Suppressor macrophage (primary cell): ENCODE results near the gene BRPF3.

ENCODE experiments used
- DNase-seq, 4 experiments: peaks; one replicate each; pipeline ENCODE4 v3.0.0-alpha.2; 2020 to 2022

Gene BRPF3

DNA sequence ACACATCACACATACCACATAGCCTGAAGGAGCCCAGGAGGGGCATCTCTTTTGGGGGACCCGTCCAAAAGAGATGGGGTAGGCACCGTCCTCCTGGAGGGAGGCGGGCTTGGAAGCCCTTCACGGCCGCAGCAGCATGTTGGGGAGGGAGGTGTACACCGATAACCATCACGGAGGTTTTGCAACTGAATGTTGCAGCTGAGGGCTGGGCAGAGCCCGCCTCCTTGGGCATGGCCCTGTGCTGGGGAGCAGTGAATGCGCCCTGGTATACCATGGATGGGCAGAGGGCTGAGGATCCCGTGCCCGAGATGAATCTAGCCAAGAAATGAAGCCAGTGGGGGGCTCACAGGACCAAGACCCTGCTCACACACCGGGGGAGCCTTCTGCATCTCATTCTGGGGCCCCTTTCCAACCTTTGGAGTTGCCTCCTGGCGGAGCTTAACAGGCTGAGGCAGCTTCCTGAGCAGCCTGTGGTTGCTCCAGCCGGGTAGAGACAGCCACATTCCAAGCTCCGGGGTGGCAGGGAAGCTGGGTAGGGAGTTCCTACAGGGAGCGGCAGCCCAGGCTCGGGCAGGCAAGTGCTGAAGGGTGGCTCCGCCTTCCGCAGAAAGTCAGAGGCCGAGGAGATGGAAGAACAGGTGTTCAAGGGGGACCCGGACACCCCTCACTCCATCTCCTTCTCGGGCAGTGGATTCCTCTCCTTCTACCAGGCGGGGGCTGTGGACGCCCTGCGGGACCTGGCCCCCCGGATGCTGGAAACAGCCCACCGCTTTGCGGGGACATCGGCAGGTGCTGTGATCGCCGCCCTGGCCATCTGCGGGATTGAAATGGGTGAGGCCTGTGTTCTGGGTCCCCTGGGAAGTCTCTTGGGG is 73.5 kb downstream of the BRPF3 start, which contains the start of gene PNPLA1:
Gene PNPLA1, plus strand, starts transcription at position 227 of the 872 bp plus-strand sequence. Its CDS starts 400 bp downstream, at position 627.
- no peak for DNase-seq

DNA sequence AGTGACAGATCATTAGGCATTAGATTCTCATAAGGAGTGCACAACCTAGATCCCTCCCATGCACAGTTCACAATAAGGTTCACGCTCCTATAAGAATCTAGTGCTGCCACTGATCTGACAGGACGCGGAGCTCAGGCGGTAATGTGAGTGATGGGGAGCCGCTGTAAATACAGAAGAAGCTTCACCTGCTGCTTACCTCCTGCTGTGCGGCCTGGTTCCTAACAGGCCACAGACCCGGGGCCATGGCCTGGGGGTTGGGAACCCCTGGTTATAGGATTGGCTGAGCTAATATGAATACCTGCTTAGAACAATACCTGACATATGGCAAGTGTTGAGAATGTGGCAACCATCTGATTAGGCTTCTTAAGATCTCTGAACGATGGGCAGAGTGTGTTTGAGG is 75.7 kb downstream of the BRPF3 start:
- no peak for DNase-seq

DNA sequence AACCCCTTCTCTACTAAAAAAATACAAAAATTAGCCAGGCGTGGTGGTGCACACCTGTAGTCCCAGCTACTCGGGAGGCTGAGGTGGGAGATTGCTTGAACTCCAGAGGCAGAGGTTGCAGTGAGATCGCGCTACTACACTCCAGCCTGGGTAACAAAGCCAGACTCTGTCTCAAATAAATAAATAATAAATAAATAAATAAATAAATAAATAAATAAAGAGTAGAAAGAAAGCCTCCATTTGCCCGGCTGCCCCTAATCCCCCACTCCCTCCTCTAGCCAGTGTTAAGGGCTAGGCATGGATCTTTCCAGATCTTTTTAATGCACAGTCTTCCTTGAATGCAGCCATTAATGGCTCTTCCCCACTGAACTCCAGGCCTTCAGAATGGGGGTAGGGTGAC is 76.5 kb downstream of the BRPF3 start:
- no peak for DNase-seq

DNA sequence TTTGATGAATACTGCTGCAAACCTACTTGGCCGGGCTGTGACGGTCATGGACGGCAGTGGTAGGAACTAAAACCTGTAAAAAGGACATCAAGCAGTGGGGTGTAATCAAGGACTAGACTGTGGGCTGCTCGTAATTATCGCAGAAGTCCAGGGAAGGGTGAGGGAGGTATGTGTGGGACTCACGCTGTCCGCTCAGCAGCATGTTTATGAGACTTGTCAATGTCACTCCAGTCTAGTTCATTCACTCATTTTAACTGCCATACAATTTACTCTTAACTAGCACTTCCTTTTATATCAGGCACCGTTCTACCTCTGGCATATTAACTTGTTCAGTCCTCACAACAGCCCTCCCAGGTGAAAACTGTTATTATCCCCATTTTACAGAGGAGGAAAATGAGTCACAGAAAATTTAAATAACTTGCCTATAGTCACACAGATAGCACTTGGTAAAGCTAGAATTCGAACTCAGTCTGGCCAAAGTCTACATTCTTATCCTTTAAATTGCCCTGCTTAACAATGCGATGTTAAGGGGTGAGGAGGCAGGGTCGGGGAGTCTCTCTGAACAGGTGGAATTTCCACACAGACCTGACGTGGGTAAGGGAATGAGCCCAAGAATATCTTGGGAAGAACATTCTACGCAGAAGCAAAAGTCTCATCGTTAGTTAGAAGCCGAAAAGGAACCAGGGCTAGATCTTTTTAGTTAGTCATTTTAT is 77.4 kb downstream of the BRPF3 start:
- DNase-seq: no peak

DNA sequence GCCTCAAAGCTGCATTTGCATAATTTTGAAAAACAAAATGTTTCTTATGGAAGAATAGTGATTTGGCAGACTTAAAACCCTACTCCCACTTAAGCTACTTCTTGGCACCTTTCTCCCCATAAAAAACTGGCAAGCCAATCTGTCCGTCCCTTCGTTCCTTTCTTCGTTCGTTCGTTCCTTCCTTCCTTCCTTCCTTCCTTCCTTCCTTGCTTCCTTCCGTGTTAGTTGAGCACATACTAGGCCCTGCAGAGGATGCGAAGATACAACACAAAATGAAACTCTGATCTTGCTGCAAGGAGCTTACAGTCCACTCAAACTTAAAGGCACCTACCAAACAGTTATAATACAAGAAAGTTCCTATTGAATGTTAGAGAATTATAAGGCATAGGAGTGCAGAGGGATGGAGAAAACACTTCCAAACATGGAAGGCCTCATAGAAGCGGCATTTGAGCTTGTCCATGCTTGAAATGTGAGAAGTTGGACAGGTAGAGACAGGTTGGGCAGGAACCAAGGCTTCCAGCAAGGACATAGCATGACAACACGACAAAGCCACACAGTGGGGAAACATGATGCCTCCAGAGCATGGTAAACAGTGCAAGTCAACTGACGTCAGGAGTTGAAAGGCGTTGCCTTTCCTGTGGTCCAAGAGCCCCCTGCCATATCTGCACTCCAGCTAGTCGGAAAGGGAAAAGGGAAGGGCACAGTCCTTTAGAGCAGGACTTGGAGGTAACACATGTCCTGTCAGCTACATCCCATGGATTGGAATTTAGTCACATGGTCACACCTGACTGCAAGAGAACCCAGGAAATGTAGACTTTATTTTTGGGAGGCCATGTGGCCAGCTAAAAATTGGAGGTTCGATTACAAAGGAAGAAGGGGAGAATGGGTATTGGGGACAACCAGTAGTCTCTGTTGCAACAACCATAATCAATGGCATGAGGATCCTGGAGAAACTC is 80.3 kb downstream of the BRPF3 start:
- no peak for DNase-seq

DNA sequence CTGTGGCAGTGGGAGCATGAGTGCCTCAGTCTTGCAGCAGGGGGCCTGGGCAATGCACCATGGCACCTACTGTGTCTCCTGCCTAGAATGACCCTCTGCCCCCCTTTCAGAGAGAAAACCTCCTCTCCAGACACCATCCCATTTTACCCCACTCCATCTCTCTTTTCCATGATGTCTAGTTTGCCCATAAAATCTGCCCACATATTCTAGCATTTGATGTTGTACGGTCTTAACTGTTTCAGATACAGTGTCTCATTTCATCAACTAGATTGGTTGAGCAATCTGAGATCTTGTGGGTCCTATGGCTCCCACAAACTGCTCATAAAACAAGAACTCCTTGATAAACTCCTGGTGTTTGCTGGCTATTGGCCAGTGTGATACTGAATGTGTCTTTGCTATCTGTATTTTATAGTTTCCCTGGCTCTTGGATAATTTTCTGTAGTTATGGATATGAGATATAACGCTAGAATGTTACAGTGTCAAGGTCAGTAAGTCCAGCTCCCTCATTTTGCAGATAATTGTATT is 81.5 kb downstream of the BRPF3 start:
- no peak for DNase-seq

DNA sequence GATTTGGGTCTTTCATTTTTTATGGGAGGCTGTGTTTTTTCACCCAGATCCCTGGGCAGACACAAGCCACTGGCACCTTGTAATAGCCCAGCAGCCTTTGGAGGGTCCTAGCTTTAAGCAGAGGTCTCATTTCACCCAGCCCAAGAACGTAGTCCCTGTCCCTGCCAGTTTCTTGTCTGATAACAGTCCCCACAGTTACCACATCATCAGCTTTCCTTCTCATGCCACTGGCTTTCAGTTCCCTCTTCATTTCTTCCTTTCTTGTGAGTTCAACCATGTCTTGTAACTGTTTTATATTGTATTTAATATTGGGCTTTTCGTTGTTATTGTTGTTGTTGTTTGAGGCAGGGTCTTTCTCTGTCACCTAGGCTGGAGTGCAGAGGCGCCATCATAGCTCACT is 83.9 kb downstream of the BRPF3 start:
- DNase-seq: peak; percentile 28 to 70 (median 48)

DNA sequence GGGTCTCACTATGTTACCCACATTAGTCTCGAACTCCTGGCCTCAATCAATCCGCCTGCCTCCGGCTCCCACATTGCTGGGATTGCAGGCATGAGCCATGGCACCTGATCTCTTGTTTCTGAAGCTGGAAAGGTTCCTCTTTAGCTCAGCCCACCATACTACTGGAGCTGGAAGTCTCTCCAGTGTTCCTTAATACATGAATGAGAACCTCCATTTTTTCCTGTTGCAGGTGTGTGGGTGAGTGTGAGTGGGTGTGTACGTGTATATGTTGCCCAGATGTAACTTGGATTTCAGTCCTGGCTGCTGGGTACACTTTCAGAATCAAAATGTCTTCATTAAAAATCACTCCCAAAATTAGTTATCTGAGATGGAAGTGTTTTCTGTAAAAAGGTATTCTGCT is 84.4 kb downstream of the BRPF3 start:
- DNase-seq: peak in 3 of 4 experiments; percentile 24 to 41 (median 34)
